ENCODE measurements around the gene SHB. TPM values are rescaled to one million over a fixed set of nuclear protein-coding genes. Genes with fewer than 3 reads are reported as not detected.
"Not testable (repeated sequence)": the region's sequence is repeated elsewhere in the genome, so short reads cannot be mapped to it uniquely, and the experiment has no call there.

The SHB gene
- total and polyA plus RNA-seq, 2 experiments from 2014 or later, result 20.8 to 48.3 TPM

- no peak for DNase-seq (ENCODE audit: low spot score)
- Histone ChIP-seq H3K27ac (peak overlapping the region; percentile 90), H3K9me3 (ENCODE audit: low read depth) (no peaks in the 10 kb centered on the region), H2AFZ (no peak overlapping the region), H3K79me2 (peaks cover 80% of the 10 kb centered on the region), H3K4me2 (peak overlapping the region; percentile 62), H3K27me3 (no peaks in the 10 kb centered on the region), H3K36me3 (replicated peaks; ENCODE audit: insufficient read depth, low read depth) (no peaks in the 10 kb centered on the region), H3K9me2 (replicated peaks; ENCODE audit: insufficient read depth) (no peaks in the 10 kb centered on the region), H4K20me1 (ENCODE audit: insufficient read depth, poor library complexity, severe bottlenecking) (peaks cover 8% of the 10 kb centered on the region), H3K4me3 (no peak overlapping the region), H3K4me1 (ENCODE audit: insufficient read depth) (peaks cover 29% of the 10 kb centered on the region)
- 89% methylated on average over 4 of the region's 4 CpGs for WGBS (ENCODE audit: low lambda C conversion rate, missing lambda C conversion rate)
- TF ChIP-seq EZH2 (IDR thresholded peaks at IDR 0.05; ENCODE audit: borderline replicate concordance) (no peak), EZH2phosphoT487 (IDR thresholded peaks at IDR 0.05; ENCODE audit: low read depth, severe bottlenecking, unreplicated experiment) (no peak)
- TF ChIP-seq, protein P1, sequence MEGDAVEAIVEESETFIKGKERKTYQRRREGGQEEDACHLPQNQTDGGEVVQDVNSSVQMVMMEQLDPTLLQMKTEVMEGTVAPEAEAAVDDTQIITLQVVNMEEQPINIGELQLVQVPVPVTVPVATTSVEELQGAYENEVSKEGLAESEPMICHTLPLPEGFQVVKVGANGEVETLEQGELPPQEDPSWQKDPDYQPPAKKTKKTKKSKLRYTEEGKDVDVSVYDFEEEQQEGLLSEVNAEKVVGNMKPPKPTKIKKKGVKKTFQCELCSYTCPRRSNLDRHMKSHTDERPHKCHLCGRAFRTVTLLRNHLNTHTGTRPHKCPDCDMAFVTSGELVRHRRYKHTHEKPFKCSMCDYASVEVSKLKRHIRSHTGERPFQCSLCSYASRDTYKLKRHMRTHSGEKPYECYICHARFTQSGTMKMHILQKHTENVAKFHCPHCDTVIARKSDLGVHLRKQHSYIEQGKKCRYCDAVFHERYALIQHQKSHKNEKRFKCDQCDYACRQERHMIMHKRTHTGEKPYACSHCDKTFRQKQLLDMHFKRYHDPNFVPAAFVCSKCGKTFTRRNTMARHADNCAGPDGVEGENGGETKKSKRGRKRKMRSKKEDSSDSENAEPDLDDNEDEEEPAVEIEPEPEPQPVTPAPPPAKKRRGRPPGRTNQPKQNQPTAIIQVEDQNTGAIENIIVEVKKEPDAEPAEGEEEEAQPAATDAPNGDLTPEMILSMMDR (IDR thresholded peaks at IDR 0.05; ENCODE audit: poor library complexity), result no peak
Observed at GRCh38 chr9:38048316-38048969, 20.6 kb downstream of the SHB start.

DNA sequence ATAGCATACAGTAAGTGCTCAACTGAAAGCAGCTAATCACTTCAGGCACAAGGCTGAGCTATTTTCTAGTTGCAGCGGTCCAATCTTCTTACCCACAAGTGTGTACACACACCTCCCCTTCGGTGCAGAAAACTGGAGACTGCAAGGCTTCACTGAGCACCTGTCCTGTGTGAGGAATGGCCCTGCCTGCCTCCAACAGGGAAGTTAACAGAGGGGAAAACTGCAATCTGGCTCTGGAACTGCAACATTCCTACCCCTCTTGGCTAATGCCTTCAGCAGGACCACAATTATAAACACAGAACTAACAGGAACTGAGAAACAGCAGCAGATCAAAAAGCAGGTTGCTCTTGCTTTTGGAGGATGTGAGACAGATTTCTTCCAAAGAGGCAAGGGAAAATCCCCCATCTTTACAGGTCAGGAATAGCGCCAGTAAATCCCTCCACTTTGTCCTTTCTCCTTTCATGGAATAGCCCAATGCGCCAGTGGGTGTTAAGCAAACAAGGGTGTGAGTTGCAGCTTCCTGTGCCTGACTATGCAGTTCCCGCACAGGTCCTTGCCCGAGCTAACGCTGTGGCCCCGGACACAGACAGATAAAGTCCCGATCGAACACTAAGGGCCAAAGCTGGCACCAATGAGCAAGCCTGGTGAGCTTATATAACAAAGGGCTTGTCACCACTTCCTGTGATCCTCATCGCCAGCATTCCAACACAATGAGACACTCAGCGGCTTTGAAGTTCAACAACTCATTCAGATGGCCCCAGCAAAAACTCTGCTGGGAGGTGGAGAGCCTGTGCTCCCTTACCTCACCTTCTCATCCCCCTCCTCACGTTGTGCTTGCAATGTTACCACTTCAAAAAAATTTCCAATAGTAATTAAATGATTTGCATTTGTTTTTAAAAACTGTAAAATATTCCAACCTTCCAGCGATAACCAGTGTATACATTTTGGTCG lies 21.5 kb downstream of the SHB start:
- H2AFZ ChIP-seq, result no peak overlapping the region
- H3K4me2 ChIP-seq, result peak overlapping the region; percentile 62
- H3K4me3 ChIP-seq, result no peak overlapping the region
- peak; percentile 80 for DNase-seq (ENCODE audit: low spot score)
- WGBS (ENCODE audit: low lambda C conversion rate, missing lambda C conversion rate), result 22% methylated on average over 15 of the region's 15 CpGs
- no peaks in the 10 kb centered on the region for H3K9me2 ChIP-seq (replicated peaks; ENCODE audit: insufficient read depth)
- H4K20me1 ChIP-seq (ENCODE audit: insufficient read depth, poor library complexity, severe bottlenecking), result peaks cover 1% of the 10 kb centered on the region
- TF ChIP-seq, protein P1 (IDR thresholded peaks at IDR 0.05; ENCODE audit: poor library complexity), result no peak
- TF ChIP-seq EZH2 (IDR thresholded peaks at IDR 0.05; ENCODE audit: borderline replicate concordance), result no peak
- TF ChIP-seq EZH2phosphoT487 (IDR thresholded peaks at IDR 0.05; ENCODE audit: low read depth, severe bottlenecking, unreplicated experiment), result no peak
- peaks cover 29% of the 10 kb centered on the region for H3K4me1 ChIP-seq (ENCODE audit: insufficient read depth)
- peaks cover 80% of the 10 kb centered on the region for H3K79me2 ChIP-seq
- no peaks in the 10 kb centered on the region for H3K9me3 ChIP-seq (ENCODE audit: low read depth)
- H3K36me3 ChIP-seq (replicated peaks; ENCODE audit: insufficient read depth, low read depth), result no peaks in the 10 kb centered on the region
- peak overlapping the region; percentile 90 for H3K27ac ChIP-seq
- no peaks in the 10 kb centered on the region for H3K27me3 ChIP-seq

- Histone ChIP-seq H2AFZ (no peak overlapping the region), H4K20me1 (ENCODE audit: insufficient read depth, poor library complexity, severe bottlenecking) (no peaks in the 10 kb centered on the region)
Observed at GRCh38 chr9:38046661-38047300, 22.2 kb downstream of the SHB start.

GRCh38 chr9:38045939-38046338 lies 23.1 kb downstream of the SHB start:
- not testable (repeated sequence) for H3K4me3 ChIP-seq; H3K9me2 ChIP-seq (replicated peaks; ENCODE audit: insufficient read depth); H3K27me3 ChIP-seq; H4K20me1 ChIP-seq (ENCODE audit: insufficient read depth, poor library complexity, severe bottlenecking); DNase-seq (ENCODE audit: low spot score); H2AFZ ChIP-seq; H3K36me3 ChIP-seq (replicated peaks; ENCODE audit: insufficient read depth, low read depth); H3K9me3 ChIP-seq (ENCODE audit: low read depth)
- 73% methylated on average over 10 of the region's 10 CpGs for WGBS (ENCODE audit: low lambda C conversion rate, missing lambda C conversion rate)
- Histone ChIP-seq H3K4me2 (peak overlapping the region; percentile 43), H3K27ac (peak overlapping the region; percentile 90), H3K79me2 (peaks cover 84% of the 10 kb centered on the region), H3K4me1 (ENCODE audit: insufficient read depth) (peaks cover 29% of the 10 kb centered on the region)

More at GRCh38 chr9:38046661-38047300, 22.2 kb downstream of the SHB start:
- H3K36me3 ChIP-seq (replicated peaks; ENCODE audit: insufficient read depth, low read depth), result no peaks in the 10 kb centered on the region
- TF ChIP-seq, protein P1 (IDR thresholded peaks at IDR 0.05; ENCODE audit: poor library complexity), result no peak
- TF ChIP-seq EZH2phosphoT487 (IDR thresholded peaks at IDR 0.05; ENCODE audit: low read depth, severe bottlenecking, unreplicated experiment), result no peak
- no peak for TF ChIP-seq EZH2 (IDR thresholded peaks at IDR 0.05; ENCODE audit: borderline replicate concordance)
- H3K4me2 ChIP-seq, result peak overlapping the region; percentile 62
- DNase-seq (ENCODE audit: low spot score), result peak; percentile 46
- H3K9me2 ChIP-seq (replicated peaks; ENCODE audit: insufficient read depth), result no peaks in the 10 kb centered on the region
- WGBS (ENCODE audit: low lambda C conversion rate, missing lambda C conversion rate), result 35% methylated on average over 8 of the region's 8 CpGs
- H3K4me1 ChIP-seq (ENCODE audit: insufficient read depth), result peaks cover 29% of the 10 kb centered on the region
- no peaks in the 10 kb centered on the region for H3K27me3 ChIP-seq
- H3K9me3 ChIP-seq (ENCODE audit: low read depth), result no peaks in the 10 kb centered on the region
- H3K4me3 ChIP-seq, result no peak overlapping the region
- peak overlapping the region; percentile 90 for H3K27ac ChIP-seq
- peaks cover 80% of the 10 kb centered on the region for H3K79me2 ChIP-seq
